K562 (cell line): ENCODE data around the gene MLC1. TPM values are rescaled to one million over a fixed set of nuclear protein-coding genes. Genes with fewer than 3 reads are reported as not detected.

ENCODE experiments used
- ATAC-seq: fragments of 200-7000 bp; cut with Tn5 transposase; 3 replicates; pipeline ENCODE4 v1.9.1; 2020; ENCODE audit warnings: moderate library complexity
- BruUV-seq: library from RNA; stranded (reverse); fragments of 400-500 nt; replicated peaks from 2 replicates; lab custom pipeline; 2021; lab: Mats Ljungman, UMichigan
- CTCF ChIA-PET: fragments of 300-600 bp; formaldehyde crosslinking; extraction: SDS; loops from one replicate; lab custom pipeline; 2021; ENCODE audit warnings: low intra/inter-chr PET ratio; lab: Yijun Ruan, JAX
- POLR2A ChIA-PET: fragments of 300-600, 350-650 bp; sonication (Branson Sonifier 250); formaldehyde crosslinking; extraction: SDS; loops from one replicate; lab custom pipeline; 2021; ENCODE audit warnings: antibody characterized with exemption, inconsistent platforms; lab: Yijun Ruan, JAX
- DNase-seq, 4 experiments: peaks; one replicate each; pipeline versions ENCODE4 v3.0.0 to v3.0.0-alpha.2; 2011 to 2018; ENCODE audit warnings: low spot score in 3 of 4, mixed read lengths in 3 of 4; ENCODE audit errors: extremely low read depth in 1 of 4
- FAIRE-seq: peaks from 2 replicates; lab custom pipeline; 2011; peaks lifted over from hg19 to GRCh38; lab: Jason Lieb, UNC
- H2AFZ ChIP-seq: 2 replicates; pipeline ENCODE4 v1.6.0; 2011; ENCODE audit warnings: low read depth, low read length, control low read depth, inconsistent platforms
- H3K27ac ChIP-seq: fragments of 200-600 bp; 3 replicates; pipeline ENCODE4 v1.8.0; 2011; ENCODE audit warnings: low read depth, mild to moderate bottlenecking, control low read depth, inconsistent platforms, low read length, moderate library complexity, mixed read lengths; ENCODE audit errors: extremely low read depth
- H3K27me3 ChIP-seq, 2 experiments: fragments of 300-600 bp in 1 of 2; 2 replicates in 1 of 2; 3 replicates in 1 of 2; pipeline versions ENCODE4 v1.6.0 to v1.8.0; 2011; ENCODE audit warnings: inconsistent platforms in 2 of 2, low read length in 2 of 2, mild to moderate bottlenecking in 1 of 2, mixed read lengths in 1 of 2, moderate library complexity in 1 of 2; ENCODE audit not compliant: control insufficient read depth in 2 of 2, insufficient read depth in 2 of 2
- H3K36me3 ChIP-seq: fragments of 300-600 bp; 3 replicates; pipeline ENCODE4 v1.8.0; 2011; ENCODE audit warnings: mild to moderate bottlenecking, low read length, inconsistent platforms; ENCODE audit not compliant: control insufficient read depth, insufficient read depth
- H3K4me1 ChIP-seq, 2 experiments: fragments of 200-600 bp in 1 of 2; replicated peaks in 1 of 2; 2 replicates in 1 of 2; 3 replicates in 1 of 2; pipeline versions ENCODE4 v1.5.1 to v1.8.0; 2011; ENCODE audit warnings: inconsistent platforms in 2 of 2, low read length in 2 of 2, mild to moderate bottlenecking in 1 of 2, mixed read lengths in 1 of 2, moderate library complexity in 1 of 2; ENCODE audit not compliant: control insufficient read depth in 2 of 2, insufficient read depth in 2 of 2
- H3K4me2 ChIP-seq: 2 replicates; pipeline ENCODE4 v1.6.1; 2011; ENCODE audit warnings: low read length, control low read depth, inconsistent platforms, mixed read lengths; ENCODE audit not compliant: insufficient read depth
- H3K4me3 ChIP-seq: fragments of 200-600 bp; sonication (generic), shearing (Covaris generic); 2 replicates; pipeline ENCODE4 v1.5.1; 2016; ENCODE audit warnings: control low read depth, inconsistent platforms
- H3K79me2 ChIP-seq: fragments of 200-600 bp; 3 replicates; pipeline ENCODE4 v1.8.0; 2011; ENCODE audit warnings: low read length, inconsistent platforms; ENCODE audit not compliant: control insufficient read depth, insufficient read depth
- H3K9ac ChIP-seq, 2 experiments: 2 replicates each; pipeline versions ENCODE4 v1.6.0 to v1.6.1; 2011; ENCODE audit warnings: low read depth in 2 of 2, low read length in 2 of 2, control low read depth in 1 of 2, inconsistent platforms in 1 of 2, mild to moderate bottlenecking in 1 of 2, mixed read lengths in 1 of 2; ENCODE audit not compliant: insufficient read depth in 1 of 2
- H3K9me1 ChIP-seq: one replicate; pipeline ENCODE4 v1.6.0; 2011; ENCODE audit warnings: inconsistent platforms, mild to moderate bottlenecking, low read length, moderate library complexity; ENCODE audit not compliant: control insufficient read depth, insufficient read depth
- H3K9me3 ChIP-seq: replicated peaks from 2 replicates; pipeline ENCODE4 v1.5.1; 2011; ENCODE audit warnings: low read depth, low read length, inconsistent platforms; ENCODE audit not compliant: control insufficient read depth, insufficient read depth
- H4K20me1 ChIP-seq: replicated peaks from 2 replicates; pipeline ENCODE4 v1.6.1; 2011; ENCODE audit warnings: low read length, inconsistent platforms, mixed read lengths; ENCODE audit not compliant: control insufficient read depth, insufficient read depth
- HSF4 ChIP-seq: fragments of 250-450 bp; sonication (Bioruptor Pico); IDR thresholded peaks from 2 replicates; pipeline ENCODE4 v2.1.2; 2022; ENCODE audit warnings: mild to moderate bottlenecking, moderate library complexity, borderline replicate concordance
- RHOXF2B ChIP-seq: fragments of 250-450 bp; sonication (Bioruptor Pico); conservative IDR thresholded peaks from 2 replicates; pipeline ENCODE4 v1.5.1; 2021
- STAT6 ChIP-seq: sonication (generic); formaldehyde crosslinking; IDR thresholded peaks from 2 replicates; pipeline ENCODE4 v1.8.1; 2023; ENCODE audit warnings: mild to moderate bottlenecking, missing genetic modification reagents
- TOE1 ChIP-seq, 2 experiments: fragments of 450-650 bp in 1 of 2; sonication (generic) in 1 of 2; formaldehyde crosslinking in 1 of 2; IDR thresholded peaks; 2 replicates each; pipeline versions ENCODE4 v1.7.1 to v1.8.0; 2016 to 2022; ENCODE audit warnings: borderline replicate concordance in 2 of 2, mild to moderate bottlenecking in 2 of 2, antibody characterized with exemption in 1 of 2, inconsistent platforms in 1 of 2, low read depth in 1 of 2, missing genetic modification reagents in 1 of 2, moderate library complexity in 1 of 2
- ZBTB7A ChIP-seq: IDR thresholded peaks from 2 replicates; pipeline ENCODE4 v1.6.1; 2011; ENCODE audit warnings: low read depth, mild to moderate bottlenecking, low read length, moderate library complexity, borderline replicate concordance; ENCODE audit not compliant: control insufficient read depth
- ZBTB9 ChIP-seq: fragments of 450-650 bp; formaldehyde crosslinking; IDR thresholded peaks from 2 replicates; pipeline ENCODE4 v1.4.0; 2020; ENCODE audit warnings: mild to moderate bottlenecking, moderate library complexity
- WGBS: fragments of 100-300 bp; shearing (Covaris generic); methylation state at CpG from one replicate; pipeline ENCODE4 v1.1.6; 2016; ENCODE audit warnings: low coverage, mixed read lengths; ENCODE audit not compliant: insufficient coverage; ENCODE audit errors: missing lambda C conversion rate; 5-methylcytosine and 5-hydroxymethylcytosine counted together
- in situ Hi-C: fragments of 300-500 bp; cut with MboI; formaldehyde crosslinking; loops from 4 replicates; pipeline ENCODE4 v1.15.0; 2018; ENCODE audit warnings: inconsistent platforms, mixed read lengths
- intact Hi-C: fragments of 100-400 bp; cut with micrococcal nuclease; formaldehyde crosslinking; loops from 2 replicates; pipeline ENCODE4 v1.14.2; 2022
- polyA plus RNA-seq, 8 experiments: library from polyadenylated mRNA; depleted of rRNA in 4 of 8; stranded (reverse) in 5 of 8; unstranded in 3 of 8; fragments of >200 nt; fragmentation: Nextera tagmentation in 2 of 8; fragmentation: Illumina TruSeq in 1 of 8; extraction: Ambion mirVana in 2 of 8; extraction: Trizol in 1 of 8; gene quantifications; 2 replicates each; pipeline versions ENCODE4 v1.2.1 to v1.2.3, GENCODE V29; 2011 to 2014; ENCODE audit warnings: inconsistent platforms in 1 of 8, missing spikeins in 1 of 8
- total RNA-seq, 7 experiments: library from RNA; depleted of rRNA in 6 of 7; stranded (reverse); fragments of >200 nt in 6 of 7; fragmentation: Illumina TruSeq in 2 of 7; extraction: Trizol in 2 of 7; gene quantifications; 2 replicates each; pipeline versions ENCODE4 v1.2.1 to v1.2.3, GENCODE V29; 2011 to 2021; ENCODE audit warnings: low replicate concordance in 1 of 7
- TF ChIP-seq, protein P1 (sequence below), 2 experiments: fragments of 150-350 bp in 1 of 2; IDR thresholded peaks; 2 replicates each; pipeline ENCODE4 v1.6.1; 2012 to 2016; ENCODE audit warnings: low read depth in 2 of 2, low read length in 2 of 2, mild to moderate bottlenecking in 1 of 2, moderate library complexity in 1 of 2

MLC1 gene
- total and polyA plus RNA-seq, 9 of the 15 experiments (the other 6 are each of a cell fraction or from before 2014, with no cell fraction given), result 0.06 to 0.98 (median 0.39) TPM

- TF ChIP-seq ZBTB9 (CRISPR knock-in tag) (no peak), STAT6 (CRISPR knock-in tag) (no peak)
These were observed 27.8 kb downstream of the MLC1 start (continued) for GRCh38 chr22:50057278-50058060.

DNA sequence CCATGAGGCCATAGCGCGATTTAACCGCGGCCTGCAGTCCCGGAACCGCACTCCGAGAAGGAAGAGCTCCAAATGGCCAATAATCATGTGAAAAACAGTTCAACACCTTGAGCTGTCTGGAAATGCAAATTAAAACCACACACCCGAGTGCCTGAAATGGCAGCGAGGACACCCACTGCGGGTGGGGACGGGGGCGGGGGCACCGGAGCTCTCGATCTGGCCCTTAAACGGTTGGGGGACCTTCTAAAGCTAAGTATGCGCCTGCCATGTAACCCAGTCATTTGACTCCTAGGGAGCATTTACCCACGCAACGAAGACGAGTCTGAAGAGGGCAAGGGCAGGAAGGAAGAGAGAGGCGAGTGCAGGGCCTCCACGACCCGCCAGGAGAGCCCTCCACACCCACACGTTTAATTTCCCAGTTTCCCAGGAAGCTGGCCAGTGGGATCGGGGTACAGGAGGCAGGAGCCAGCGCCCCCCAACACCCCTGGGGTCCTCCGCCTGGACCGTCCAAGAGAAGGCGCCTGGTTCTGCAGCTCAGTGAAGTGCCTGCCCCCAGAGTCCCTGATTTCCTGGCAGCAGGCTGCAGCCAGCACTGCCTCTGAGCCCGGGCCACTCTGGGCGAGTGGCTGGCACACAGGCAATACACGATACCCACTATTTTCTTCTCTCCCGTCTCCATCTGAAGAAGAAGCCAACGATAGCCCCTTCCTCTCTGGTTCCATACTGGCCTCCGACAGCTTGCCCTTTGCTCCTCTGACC is 28.8 kb downstream of the MLC1 start:
- DNase-seq, result no peak
- H3K4me2 ChIP-seq, result no peak overlapping the region
- no peak overlapping the region for H2AFZ ChIP-seq
- no TSS peak for BruUV-seq
- 42% methylated on average over 18 of the region's 34 CpGs for WGBS
- no peak overlapping the region for H3K4me3 ChIP-seq
- peaks cover under 1 to 17% of the 10 kb centered on the region in 2 experiments; a peak in 3 of 5 replicates for H3K27me3 ChIP-seq
- in situ Hi-C loops (no loop called here), intact Hi-C loops (no loop called here)
- no peak overlapping the region for H3K27ac ChIP-seq
- no peaks in the 10 kb centered on the region for H3K9me3 ChIP-seq
- H3K9me1 ChIP-seq, result no peaks in the 10 kb centered on the region
- H3K36me3 ChIP-seq, result no peaks in the 10 kb centered on the region
- H3K79me2 ChIP-seq, result no peaks in the 10 kb centered on the region
- H3K9ac ChIP-seq, result no peak overlapping the region; a peak in 1 of 4 replicates
- ChIA-PET POLR2A (interaction anchor here (1.0 kb wide), 1 partner anchor 26 kb away, joined by 4 read pairs; no protein-coding TSS in a partner anchor), CTCF (no interaction called here)
- H3K4me1 ChIP-seq, result peaks cover 0 to 23% of the 10 kb centered on the region in 2 experiments; a peak in 4 of 5 replicates
- ATAC-seq, result no peak
- no peak for FAIRE-seq
- H4K20me1 ChIP-seq, result no peaks in the 10 kb centered on the region
- no peak for TF ChIP-seq RHOXF2B (CRISPR knock-in tag)
- TF ChIP-seq TOE1 (IDR thresholded peaks at IDR 0.05; ENCODE audit: borderline replicate concordance), result no peak
- TF ChIP-seq TOE1 (CRISPR knock-in tag; IDR thresholded peaks at IDR 0.05; ENCODE audit: borderline replicate concordance, low read depth), result no peak
- TF ChIP-seq HSF4, result no peak
- TF ChIP-seq, protein P1, sequence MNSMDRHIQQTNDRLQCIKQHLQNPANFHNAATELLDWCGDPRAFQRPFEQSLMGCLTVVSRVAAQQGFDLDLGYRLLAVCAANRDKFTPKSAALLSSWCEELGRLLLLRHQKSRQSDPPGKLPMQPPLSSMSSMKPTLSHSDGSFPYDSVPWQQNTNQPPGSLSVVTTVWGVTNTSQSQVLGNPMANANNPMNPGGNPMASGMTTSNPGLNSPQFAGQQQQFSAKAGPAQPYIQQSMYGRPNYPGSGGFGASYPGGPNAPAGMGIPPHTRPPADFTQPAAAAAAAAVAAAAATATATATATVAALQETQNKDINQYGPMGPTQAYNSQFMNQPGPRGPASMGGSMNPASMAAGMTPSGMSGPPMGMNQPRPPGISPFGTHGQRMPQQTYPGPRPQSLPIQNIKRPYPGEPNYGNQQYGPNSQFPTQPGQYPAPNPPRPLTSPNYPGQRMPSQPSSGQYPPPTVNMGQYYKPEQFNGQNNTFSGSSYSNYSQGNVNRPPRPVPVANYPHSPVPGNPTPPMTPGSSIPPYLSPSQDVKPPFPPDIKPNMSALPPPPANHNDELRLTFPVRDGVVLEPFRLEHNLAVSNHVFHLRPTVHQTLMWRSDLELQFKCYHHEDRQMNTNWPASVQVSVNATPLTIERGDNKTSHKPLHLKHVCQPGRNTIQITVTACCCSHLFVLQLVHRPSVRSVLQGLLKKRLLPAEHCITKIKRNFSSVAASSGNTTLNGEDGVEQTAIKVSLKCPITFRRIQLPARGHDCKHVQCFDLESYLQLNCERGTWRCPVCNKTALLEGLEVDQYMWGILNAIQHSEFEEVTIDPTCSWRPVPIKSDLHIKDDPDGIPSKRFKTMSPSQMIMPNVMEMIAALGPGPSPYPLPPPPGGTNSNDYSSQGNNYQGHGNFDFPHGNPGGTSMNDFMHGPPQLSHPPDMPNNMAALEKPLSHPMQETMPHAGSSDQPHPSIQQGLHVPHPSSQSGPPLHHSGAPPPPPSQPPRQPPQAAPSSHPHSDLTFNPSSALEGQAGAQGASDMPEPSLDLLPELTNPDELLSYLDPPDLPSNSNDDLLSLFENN (IDR thresholded peaks at IDR 0.05; ENCODE audit: low read depth in 2 of 2, low read length in 2 of 2), result no peak
- no peak for TF ChIP-seq ZBTB7A
